Fibroblast of skin of scalp (primary cell): Measurements from ENCODE around the gene SENP5. TPM values are rescaled to one million over a fixed set of nuclear protein-coding genes. Genes with fewer than 3 reads are reported as not detected.
A peak's percentile ranks its signal among the peaks of the same experiment; 100 is the strongest.
"Not testable (repeated sequence)": the region's sequence is repeated elsewhere in the genome, so short reads cannot be mapped to it uniquely, and the experiment has no call there.

ENCODE experiments used
- DNase-seq: peaks from one replicate; pipeline ENCODE4 v3.0.0-alpha.2; 2013
- polyA plus RNA-seq, 2 experiments: library from polyadenylated mRNA; unstranded; fragments of 120-200 nt; gene quantifications; one replicate each; pipeline ENCODE4 v1.2.1, GENCODE V29; 2013; ENCODE audit not compliant: insufficient read length in 2 of 2

Gene SENP5
- 16.0 TPM for polyA plus RNA-seq (2013, experiment 1 of 2; ENCODE audit: insufficient read length)
- 18.2 TPM for polyA plus RNA-seq (2013, experiment 2 of 2; ENCODE audit: insufficient read length)

- DNase-seq = peak; percentile 91
These were observed at the start of gene SENP5 for GRCh38 chr3:196867507-196868296. TSS of gene SENP5 (plus strand) at chr3:196867920. CDS start at chr3:196885182, 17,262 bp downstream.

GRCh38 chr3:196821806-196822355 is 45.8 kb upstream of the SENP5 start:
- no peak for DNase-seq

GRCh38 chr3:196829651-196830050 is 38.1 kb upstream of the SENP5 start:
- DNase-seq = not testable (repeated sequence)

- no peak for DNase-seq
These were observed 32.6 kb upstream of the SENP5 start for GRCh38 chr3:196835086-196835485.

- DNase-seq = not testable (repeated sequence)
These were observed 31.1 kb upstream of the SENP5 start for GRCh38 chr3:196836626-196837025.

- peak; percentile 53 for DNase-seq
These were observed 29.8 kb upstream of the SENP5 start for GRCh38 chr3:196837819-196838420.

- not testable (repeated sequence) for DNase-seq
These were observed 28.4 kb upstream of the SENP5 start for GRCh38 chr3:196839351-196839750.

- no peak for DNase-seq
These were observed 24.9 kb upstream of the SENP5 start for GRCh38 chr3:196842567-196843434.

GRCh38 chr3:196843435-196844110 is 24.1 kb upstream of the SENP5 start:
- no peak for DNase-seq

GRCh38 chr3:196844235-196845219 is 23.2 kb upstream of the SENP5 start:
- not testable (repeated sequence) for DNase-seq

- not testable (repeated sequence) for DNase-seq
These were observed 19.3 kb upstream of the SENP5 start for GRCh38 chr3:196848375-196848774.

GRCh38 chr3:196849180-196849741 is 18.5 kb upstream of the SENP5 start:
- DNase-seq = no peak

- not testable (repeated sequence) for DNase-seq
These were observed 4.7 kb upstream of the SENP5 start for GRCh38 chr3:196863000-196863399.

GRCh38 chr3:196867155-196867506 is 589 bp upstream of the SENP5 start:
- no peak for DNase-seq

- DNase-seq = peak; percentile 8
These were observed 559 bp downstream of the SENP5 start for GRCh38 chr3:196868297-196868661.

GRCh38 chr3:196872316-196872715 is 4.6 kb downstream of the SENP5 start:
- no peak for DNase-seq

- DNase-seq = not testable (repeated sequence)
These were observed 6.9 kb downstream of the SENP5 start for GRCh38 chr3:196874511-196875094.

- DNase-seq = no peak
These were observed 7.5 kb downstream of the SENP5 start for GRCh38 chr3:196875258-196875657.

GRCh38 chr3:196883361-196883760 is 15.6 kb downstream of the SENP5 start:
- no peak for DNase-seq

- no peak for DNase-seq
These were observed 18.4 kb downstream of the SENP5 start for GRCh38 chr3:196886144-196886543.
